ENCODE measurements around the gene EXOC6B. TPM values are rescaled to one million over a fixed set of nuclear protein-coding genes. Genes with fewer than 3 reads are reported as not detected.
A peak's percentile ranks its signal among the peaks of the same experiment; 100 is the strongest.

Gene EXOC6B
- total and polyA plus RNA-seq, 2 of the 8 experiments (the other 6 are each of a cell fraction or from before 2014, with no cell fraction given): 13.5 to 33.0 TPM

GRCh38 chr2:72134408-72134996 is 691.3 kb downstream of the EXOC6B start:
- TF ChIP-seq EP300 (IDR thresholded peaks at IDR 0.05; ENCODE audit: borderline replicate concordance in 1 of 2, low read depth in 2 of 2, low read length in 2 of 2) (no peak), KDM1A (IDR thresholded peaks at IDR 0.05; ENCODE audit: borderline replicate concordance, low read length) (no peak), CBX5 (IDR thresholded peaks at IDR 0.05; ENCODE audit: low read depth, low read length) (no peak), EGR1 (IDR thresholded peaks at IDR 0.05; ENCODE audit: borderline replicate concordance, low read depth, low read length) (no peak), ZNF274 (IDR thresholded peaks at IDR 0.05; ENCODE audit: borderline replicate concordance, extremely low read depth, low read length) (no peak), JUND (IDR thresholded peaks at IDR 0.05; ENCODE audit: low read length) (no peak), SP2 (IDR thresholded peaks at IDR 0.05; ENCODE audit: low read length) (no peak)
- 84% methylated on average over 8 of the region's 10 CpGs; no CpG with 5 or more reads in 1 of the 2 experiments for WGBS, 2 experiments (ENCODE audit: extremely low coverage in 1 of 2, insufficient coverage in 1 of 2, insufficient read length in 1 of 2, insufficient replicate concordance in 2 of 2, low coverage in 1 of 2, low lambda C conversion rate in 2 of 2, missing lambda C conversion rate in 1 of 2)
- peaks cover 0 to 14% (median 9%) of the 10 kb centered on the region in 4 experiments; a peak in 5 of 7 replicates for H3K4me1 ChIP-seq (replicated peaks in 1 of 4; ENCODE audit: control insufficient read depth in 3 of 4, insufficient read depth in 4 of 4, low read length in 3 of 4)
- no peak overlapping the region for H2BK12ac ChIP-seq (ENCODE audit: low read depth, low read length)
- no peak overlapping the region for H2BK20ac ChIP-seq (ENCODE audit: low read length)
- CTCF ChIA-PET (ENCODE audit: partially characterized antibody): interaction anchor here (0.7 to 9.5 kb wide), 8 partner anchors 13 to 333 kb away, joined by 3 to 70 read pairs (median 4); partner anchors contain the start of gene CYP26B1
- H2AK5ac ChIP-seq (ENCODE audit: low read depth, low read length): no peak overlapping the region
- 0 out of 2 replicates have a peak overlapping the region, but pooled peaks have one; percentile 35 for H4K8ac ChIP-seq (ENCODE audit: extremely low read depth, insufficient read depth, low read length)
- POLR2A ChIA-PET (ENCODE audit: partially characterized antibody): no interaction called here
- H3K4me3 ChIP-seq (ENCODE audit: extremely low read depth in 1 of 4, insufficient read depth in 2 of 4, low read depth in 3 of 4, low read length in 4 of 4): no peak overlapping the region
- no peak overlapping the region for H2BK5ac ChIP-seq (ENCODE audit: low read depth, low read length)
- no peak overlapping the region for H2BK120ac ChIP-seq (replicated peaks; ENCODE audit: low read depth, low read length)
- no peak overlapping the region for H3K56ac ChIP-seq (replicated peaks; ENCODE audit: insufficient read length, low read depth, low read length)
- H3K23me2 ChIP-seq (ENCODE audit: low read depth, low read length): no peaks in the 10 kb centered on the region
- H4K91ac ChIP-seq (replicated peaks; ENCODE audit: insufficient read length, low read length): no peak overlapping the region
- no peaks in the 10 kb centered on the region for H3K9me3 ChIP-seq (ENCODE audit: insufficient read depth in 2 of 2, low read depth in 1 of 2, low read length in 1 of 2)
- H2BK15ac ChIP-seq (ENCODE audit: low read length): no peak overlapping the region
- no peak overlapping the region for H3K27ac ChIP-seq (ENCODE audit: low read depth, low read length)
- H3K14ac ChIP-seq (ENCODE audit: insufficient read length): no peak overlapping the region
- H3K27me3 ChIP-seq (replicated peaks in 1 of 4; ENCODE audit: control insufficient read depth in 3 of 4, extremely low read depth in 1 of 4, insufficient read depth in 3 of 4, low read length in 3 of 4): peaks cover 0 to 8% (median 3%) of the 10 kb centered on the region in 4 experiments; a peak in 4 of 7 replicates
- H3K4ac ChIP-seq (replicated peaks; ENCODE audit: insufficient read length, low read depth, low read length): no peak overlapping the region
- H4K5ac ChIP-seq (ENCODE audit: insufficient read length, low read depth, low read length): no peak overlapping the region
- H3K79me2 ChIP-seq (ENCODE audit: control insufficient read depth in 1 of 2, insufficient read depth in 2 of 2, low read length in 2 of 2): no peaks in the 10 kb centered on the region
- no peaks in the 10 kb centered on the region for H4K20me1 ChIP-seq (replicated peaks in 1 of 2; ENCODE audit: control insufficient read depth in 1 of 2, insufficient read depth in 2 of 2, low read length in 2 of 2)
- H3K36me3 ChIP-seq (ENCODE audit: control insufficient read depth in 2 of 4, insufficient read depth in 4 of 4, low read length in 3 of 4): no peaks in the 10 kb centered on the region
- no peak overlapping the region; the same call in 1 of the 2 replicates for H3K18ac ChIP-seq (ENCODE audit: extremely low read depth, low read length)
- no peak overlapping the region for H3K4me2 ChIP-seq (ENCODE audit: insufficient read depth in 1 of 2, low read depth in 2 of 2, low read length in 2 of 2)
- H2AFZ ChIP-seq (ENCODE audit: low read length): no peak overlapping the region
- FAIRE-seq (no peak), DNase-seq (ENCODE audit: low read depth in 1 of 2, low spot score in 2 of 2) (no peak)
- no peak overlapping the region for H3K23ac ChIP-seq (ENCODE audit: insufficient read length)
- no peaks in the 10 kb centered on the region for H3K79me1 ChIP-seq (ENCODE audit: low read depth, low read length)
- no peak overlapping the region for H3K9ac ChIP-seq (replicated peaks in 1 of 4; ENCODE audit: extremely low read depth in 1 of 4, low read depth in 3 of 4, low read length in 3 of 4)
